Neural progenitor cell (in vitro differentiated cells): ENCODE data around the gene RIMS1. TPM values are rescaled to one million over a fixed set of nuclear protein-coding genes. Genes with fewer than 3 reads are reported as not detected.

Experiments used
- DNase-seq: peaks from one replicate; pipeline ENCODE4 v3.0.0-alpha.2; 2016; ENCODE audit warnings: low spot score
- H2AFZ ChIP-seq: fragments of 200-600 bp; sonication (generic); replicated peaks from 2 replicates; pipeline ENCODE4 v1.6.1; 2016; ENCODE audit warnings: antibody characterized with exemption
- H3F3A ChIP-seq: fragments of 200-600 bp; sonication (generic); 2 replicates; pipeline ENCODE4 v1.6.1; 2016; ENCODE audit warnings: antibody characterized with exemption, low read depth
- H3K27ac ChIP-seq: fragments of 200-600 bp; sonication (generic); 2 replicates; pipeline ENCODE4 v1.5.1; 2016; ENCODE audit warnings: mild to moderate bottlenecking
- H3K27me3 ChIP-seq: fragments of 200-600 bp; sonication (generic); 2 replicates; pipeline ENCODE4 v1.6.1; 2016; ENCODE audit warnings: mild to moderate bottlenecking, moderate library complexity
- H3K36me3 ChIP-seq: fragments of 200-600 bp; sonication (generic); 2 replicates; pipeline ENCODE4 v1.5.1; 2016
- H3K4me1 ChIP-seq: fragments of 200-600 bp; sonication (generic); 2 replicates; pipeline ENCODE4 v1.6.1; 2016; ENCODE audit warnings: mixed run types
- H3K4me2 ChIP-seq: fragments of 200-600 bp; sonication (generic); 2 replicates; pipeline ENCODE4 v1.6.1; 2016
- H3K4me3 ChIP-seq: fragments of 200-600 bp; sonication (generic); 2 replicates; pipeline ENCODE4 v1.5.1; 2016
- H3K79me2 ChIP-seq: fragments of 200-600 bp; sonication (generic); 2 replicates; pipeline ENCODE4 v1.6.1; 2016; ENCODE audit warnings: low read depth
- H3K9ac ChIP-seq: fragments of 200-600 bp; sonication (generic); 2 replicates; pipeline ENCODE4 v1.6.1; 2016
- H3K9me3 ChIP-seq: fragments of 200-600 bp; sonication (generic); 2 replicates; pipeline ENCODE4 v1.5.1; 2016; ENCODE audit warnings: low read depth
- H4K20me1 ChIP-seq: fragments of 200-600 bp; sonication (generic); 2 replicates; pipeline ENCODE4 v1.6.1; 2016; ENCODE audit warnings: low read depth
- H3K27ac Mint-ChIP-seq: 3 replicates; pipeline ENCODE4 v1.8.0; 2021; ENCODE audit warnings: mixed read lengths
- H3K27me3 Mint-ChIP-seq: 2 replicates; pipeline ENCODE4 v1.8.0; 2022; ENCODE audit warnings: low read depth, mild to moderate bottlenecking, inconsistent platforms, moderate library complexity, mixed read lengths; ENCODE audit not compliant: insufficient read depth
- H3K36me3 Mint-ChIP-seq: 3 replicates; pipeline ENCODE4 v1.8.0; 2021; ENCODE audit warnings: mixed read lengths
- H3K4me1 Mint-ChIP-seq: 3 replicates; pipeline ENCODE4 v1.8.0; 2021; ENCODE audit warnings: mixed read lengths
- H3K4me3 Mint-ChIP-seq: 3 replicates; pipeline ENCODE4 v1.8.0; 2021; ENCODE audit warnings: mild to moderate bottlenecking, moderate library complexity, mixed read lengths
- H3K9me3 Mint-ChIP-seq: 3 replicates; pipeline ENCODE4 v1.8.0; 2020; ENCODE audit warnings: mixed read lengths
- CTCF ChIP-seq: fragments of 200-600 bp; sonication (generic); IDR thresholded peaks from 2 replicates; pipeline ENCODE4 v1.5.1; 2017; ENCODE audit warnings: antibody characterized with exemption, mild to moderate bottlenecking
- EZH2 ChIP-seq: fragments of 200-600 bp; sonication (generic); IDR thresholded peaks from 2 replicates; pipeline ENCODE4 v1.6.1; 2017; ENCODE audit warnings: antibody characterized with exemption, mild to moderate bottlenecking, moderate library complexity
- EZH2phosphoT487 ChIP-seq: fragments of 200-600 bp; sonication (generic); IDR thresholded peaks from 2 replicates; pipeline ENCODE4 v1.6.1; 2017; ENCODE audit warnings: antibody characterized with exemption
- total RNA-seq: library from RNA; depleted of rRNA; stranded (reverse); fragments of >200 nt; gene quantifications from 2 replicates; pipeline ENCODE4 v1.2.3, GENCODE V29; 2015; ENCODE audit warnings: low replicate concordance

RIMS1 gene
- total RNA-seq, 1 donor from 2014 or later: 2.5 TPM

GRCh38 chr6:72133324-72133723 lies 247.0 kb downstream of the RIMS1 start:
- no peak for DNase-seq
- H3K9ac ChIP-seq: no peak overlapping the region

GRCh38 chr6:72140795-72141194 lies 254.4 kb downstream of the RIMS1 start:
- no peak overlapping the region for H2AFZ ChIP-seq
- no peak overlapping the region for H3K9ac ChIP-seq
- no peak overlapping the region for H3K4me3 ChIP-seq
- no peaks in the 10 kb centered on the region for H3F3A ChIP-seq
- no peaks in the 10 kb centered on the region for H3K27me3 ChIP-seq
- no peaks in the 10 kb centered on the region for H3K79me2 ChIP-seq
- Mint-ChIP-seq H3K9me3 (no peaks in the 10 kb centered on the region), H3K4me1 (no peaks in the 10 kb centered on the region), H3K4me3 (no peak overlapping the region), H3K27ac (no peak overlapping the region), H3K36me3 (no peaks in the 10 kb centered on the region), H3K27me3 (no peaks in the 10 kb centered on the region)
- no peak for DNase-seq
- no peaks in the 10 kb centered on the region for H3K9me3 ChIP-seq
- H3K4me2 ChIP-seq: no peak overlapping the region
- H3K4me1 ChIP-seq: no peaks in the 10 kb centered on the region
- H3K36me3 ChIP-seq: no peaks in the 10 kb centered on the region
- TF ChIP-seq EZH2 (no peak), CTCF (peak; percentile 19)
- no peak overlapping the region for H3K27ac ChIP-seq
- no peaks in the 10 kb centered on the region for H4K20me1 ChIP-seq

More at GRCh38 chr6:72133324-72133723, 247.0 kb downstream of the RIMS1 start:
- no peaks in the 10 kb centered on the region for H3K36me3 Mint-ChIP-seq
- H3K9me3 ChIP-seq: no peaks in the 10 kb centered on the region
- H3K9me3 Mint-ChIP-seq: no peaks in the 10 kb centered on the region
- no peak overlapping the region for H2AFZ ChIP-seq
- H3F3A ChIP-seq: no peaks in the 10 kb centered on the region
- no peak for TF ChIP-seq CTCF
- no peak for TF ChIP-seq EZH2
- TF ChIP-seq EZH2phosphoT487: no peak
- no peak overlapping the region for H3K27ac ChIP-seq
- no peak overlapping the region for H3K27ac Mint-ChIP-seq
- H4K20me1 ChIP-seq: no peaks in the 10 kb centered on the region
- H3K36me3 ChIP-seq: no peaks in the 10 kb centered on the region
- no peak overlapping the region for H3K4me3 ChIP-seq
- no peaks in the 10 kb centered on the region for H3K79me2 ChIP-seq
- H3K4me1 Mint-ChIP-seq: peaks cover 3% of the 10 kb centered on the region
- no peaks in the 10 kb centered on the region for H3K27me3 ChIP-seq
- H3K4me3 Mint-ChIP-seq: no peak overlapping the region
- H3K4me2 ChIP-seq: no peak overlapping the region
- no peaks in the 10 kb centered on the region for H3K27me3 Mint-ChIP-seq
- no peaks in the 10 kb centered on the region for H3K4me1 ChIP-seq

- no peaks in the 10 kb centered on the region for H4K20me1 ChIP-seq
- no peak overlapping the region for H3K4me2 ChIP-seq
- H3K27me3 ChIP-seq: no peaks in the 10 kb centered on the region
- no peak overlapping the region for H3K27ac Mint-ChIP-seq
- no peaks in the 10 kb centered on the region for H3K79me2 ChIP-seq
- no peak overlapping the region for H3K4me3 Mint-ChIP-seq
- H3K27me3 Mint-ChIP-seq: no peaks in the 10 kb centered on the region
- no peaks in the 10 kb centered on the region for H3K9me3 ChIP-seq
- no peaks in the 10 kb centered on the region for H3F3A ChIP-seq
- H3K36me3 Mint-ChIP-seq: peaks cover 5% of the 10 kb centered on the region
- no peaks in the 10 kb centered on the region for H3K36me3 ChIP-seq
- no peak overlapping the region for H3K27ac ChIP-seq
- peaks cover 23% of the 10 kb centered on the region for H3K9me3 Mint-ChIP-seq
- TF ChIP-seq CTCF: no peak
- no peak for TF ChIP-seq EZH2
- TF ChIP-seq EZH2phosphoT487: no peak
- H3K4me1 Mint-ChIP-seq: peaks cover 4% of the 10 kb centered on the region
- H2AFZ ChIP-seq: no peak overlapping the region
- H3K4me3 ChIP-seq: no peak overlapping the region
- H3K9ac ChIP-seq: no peak overlapping the region
- DNase-seq: no peak
- no peaks in the 10 kb centered on the region for H3K4me1 ChIP-seq
Measured at GRCh38 chr6:72149715-72150114, 263.4 kb downstream of the RIMS1 start.
